Stimulated activated CD4-positive, alpha-beta T cell treated with anti-CD3 and anti-CD28 coated beads, Interleukin-1b, Interleukin-23, amount 100 ng/mL, for 24 hours (primary cell): ENCODE results near the gene LRP1B.

Experiments
- DNase-seq, 4 experiments: peaks; one replicate each; pipeline ENCODE4 v3.0.0-alpha.2; 2020; ENCODE audit warnings: low read depth in 4 of 4, low spot score in 1 of 4

Gene LRP1B

DNA sequence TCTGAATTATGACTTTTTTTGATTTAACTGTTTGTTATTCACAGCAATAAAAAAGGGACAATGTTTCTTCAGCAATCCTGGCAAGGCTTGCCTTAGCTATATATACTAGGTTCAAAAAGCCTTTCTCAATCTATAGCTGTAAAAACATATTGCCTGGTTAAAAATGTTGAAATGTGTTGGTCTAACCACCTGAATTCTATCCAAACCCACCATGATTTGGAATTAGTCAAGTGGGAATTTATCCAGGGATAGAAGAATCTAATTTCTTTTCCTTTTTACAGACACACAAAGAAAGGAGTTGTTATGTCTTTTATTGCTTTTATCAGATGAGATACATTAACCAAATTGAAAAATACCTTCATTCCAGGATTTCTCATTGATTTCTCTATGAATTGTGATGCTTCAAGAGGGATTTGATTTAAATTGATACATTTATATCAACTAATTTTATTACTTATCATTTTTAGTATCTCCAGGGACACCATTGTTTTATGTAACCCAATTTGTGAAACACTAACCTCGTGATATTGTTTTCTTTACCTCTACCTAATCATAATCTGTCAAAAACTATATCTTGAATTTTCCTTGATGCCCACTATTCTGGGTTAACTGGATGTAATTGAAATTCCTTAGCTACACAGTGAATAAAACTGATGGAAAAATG, 88.1 kb downstream of the LRP1B start:
- no peak for DNase-seq

DNA sequence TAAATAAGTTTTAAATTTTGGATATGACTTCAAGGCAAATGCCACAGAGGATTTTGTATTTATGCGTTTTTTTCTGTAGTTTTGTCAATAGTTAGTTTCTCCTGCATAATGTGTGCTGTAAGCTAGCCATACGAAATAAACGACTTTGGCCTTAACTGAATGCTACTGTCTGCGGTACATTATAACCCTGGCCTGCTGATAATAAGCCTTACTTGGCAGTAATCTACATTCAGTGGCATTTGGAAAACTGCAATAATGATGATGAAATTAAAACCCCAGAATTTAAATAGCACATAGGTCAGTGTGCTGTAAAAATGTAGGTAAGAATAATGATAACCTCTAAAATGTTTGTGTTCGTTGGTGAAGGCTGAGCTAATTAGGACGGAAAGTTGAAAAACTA, 88.8 kb downstream of the LRP1B start:
- DNase-seq: no peak

DNA sequence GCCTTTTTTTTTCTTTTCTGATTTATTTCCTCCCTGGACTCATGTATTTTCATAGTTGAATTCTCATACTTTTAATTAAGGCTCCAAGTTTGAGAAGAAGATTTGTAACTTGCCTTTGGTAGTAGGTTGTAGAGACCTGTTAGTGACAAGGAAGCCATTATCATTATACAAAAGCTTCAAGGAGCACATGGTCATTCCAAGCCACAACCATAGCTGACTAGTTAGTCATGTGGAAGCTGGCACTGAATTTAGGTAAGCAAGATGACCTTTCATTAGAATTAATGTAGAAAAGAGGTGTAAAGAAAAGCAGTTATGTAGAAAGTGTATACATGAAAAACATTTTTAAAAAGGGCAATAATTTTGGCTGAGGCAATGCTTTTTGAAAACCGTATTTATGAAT, 89.7 kb downstream of the LRP1B start:
- DNase-seq: no peak

DNA sequence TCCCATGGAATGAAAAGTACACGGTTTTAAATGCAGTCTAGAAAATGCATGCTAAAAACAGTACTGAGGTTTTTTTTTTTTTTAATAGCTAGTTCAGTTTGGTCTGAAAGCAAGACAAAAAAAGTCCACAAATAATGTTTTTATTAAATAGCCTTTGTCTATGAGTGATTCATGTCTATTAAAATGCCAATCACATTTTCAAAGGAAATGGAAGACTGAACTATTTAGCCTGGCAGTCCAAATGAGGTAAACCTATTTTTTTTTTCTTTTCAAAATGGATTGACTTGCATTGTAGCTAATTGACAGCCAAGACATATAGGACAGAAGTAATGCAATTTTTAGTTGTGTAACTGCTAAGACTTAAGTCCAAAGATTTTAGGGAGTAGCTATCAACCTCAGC, 90.3 kb downstream of the LRP1B start:
- no peak for DNase-seq

DNA sequence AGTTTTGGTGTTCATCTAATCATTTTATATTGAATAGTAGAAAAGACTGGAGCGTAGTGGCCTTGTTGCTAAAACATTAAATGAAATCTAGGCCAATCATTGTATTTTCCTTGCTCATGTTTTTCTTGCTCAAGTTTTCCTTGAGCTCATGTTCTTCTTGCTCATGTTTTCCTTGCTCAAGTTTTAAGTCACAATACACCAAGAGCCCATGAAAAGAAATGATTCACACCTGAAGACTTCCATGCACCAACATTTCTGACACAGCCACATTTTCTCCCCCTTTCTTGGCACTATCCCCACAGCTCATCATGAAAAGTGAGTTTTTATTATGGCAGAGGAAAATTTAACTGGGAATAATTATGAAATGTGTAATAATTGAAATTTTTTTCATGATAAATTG, 92.0 kb downstream of the LRP1B start:
- DNase-seq: no peak

DNA sequence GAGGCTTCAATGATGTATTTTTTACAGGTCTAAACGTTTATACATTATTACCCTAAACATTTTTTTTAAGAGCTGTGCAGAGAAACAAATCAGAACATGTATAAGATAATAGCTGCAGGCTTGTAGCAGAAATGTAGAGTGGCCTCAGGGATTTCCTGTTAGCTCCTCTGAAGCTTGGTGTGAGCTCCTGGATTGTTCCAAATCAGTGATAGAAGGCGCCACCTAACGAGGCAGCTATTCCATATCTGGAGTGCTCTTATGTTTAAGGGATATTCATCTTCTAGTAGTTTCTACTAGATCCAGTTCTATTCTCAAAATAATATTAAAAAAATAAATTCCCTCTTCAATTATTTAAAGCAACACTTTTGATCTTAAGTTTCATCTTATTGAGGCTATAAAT, 93.1 kb downstream of the LRP1B start:
- DNase-seq: no peak

DNA sequence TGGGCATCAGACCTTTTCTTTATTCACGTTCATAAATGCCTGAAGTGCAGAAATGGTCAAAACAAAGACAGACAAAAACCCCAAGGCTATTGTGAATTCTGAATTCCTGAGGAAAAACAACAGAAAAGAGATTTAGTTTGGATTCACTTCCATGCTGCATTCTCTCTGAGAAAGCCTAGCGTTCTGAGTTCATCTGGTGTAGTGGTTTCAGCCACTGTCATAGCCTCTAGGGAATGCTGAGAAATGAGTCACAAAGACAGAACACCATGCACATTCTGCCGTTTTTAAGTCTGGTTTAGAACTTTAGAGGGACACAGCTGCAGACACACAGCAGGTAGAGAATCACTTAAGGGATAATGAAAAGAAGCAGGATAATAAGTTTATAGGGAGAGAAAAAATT, 93.8 kb downstream of the LRP1B start:
- no peak for DNase-seq

DNA sequence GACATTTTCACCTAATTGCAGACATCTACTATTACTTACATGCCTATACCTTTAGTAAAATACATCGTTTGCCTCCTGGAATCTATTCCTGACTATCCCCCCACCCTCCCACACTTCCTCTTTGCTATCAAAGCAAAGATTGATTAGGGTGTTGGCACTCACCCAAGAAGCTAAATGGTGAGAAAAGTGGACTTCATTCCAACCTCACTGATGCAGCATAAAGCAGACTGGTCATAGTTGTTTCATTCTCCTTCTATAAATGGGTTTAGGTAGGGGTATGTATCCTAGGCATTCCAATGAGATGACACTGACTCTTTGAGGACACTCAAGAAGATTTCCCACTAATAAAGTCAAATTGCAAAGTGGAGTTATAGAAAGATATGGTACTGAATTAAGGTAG, 97.4 kb downstream of the LRP1B start:
- DNase-seq: no peak

DNA sequence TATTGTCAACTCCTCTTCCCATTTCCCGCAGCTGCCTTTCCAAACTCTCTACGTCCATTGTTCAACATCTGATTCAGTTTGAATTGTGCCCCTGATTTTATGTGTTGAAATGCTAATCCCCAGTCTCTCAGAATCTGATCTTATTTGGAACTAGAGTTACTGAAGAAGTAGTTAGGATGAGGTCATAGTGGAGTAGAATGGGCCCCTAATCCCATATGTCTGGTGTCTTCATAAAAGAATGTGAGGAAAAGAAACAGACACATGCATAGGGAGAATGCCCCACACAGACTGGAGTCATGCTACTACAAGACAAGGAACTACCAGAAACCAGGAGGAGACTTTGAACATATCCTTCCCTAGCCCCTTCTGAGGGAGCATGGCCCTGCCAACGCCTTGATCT, 99.2 kb downstream of the LRP1B start:
- no peak for DNase-seq

DNA sequence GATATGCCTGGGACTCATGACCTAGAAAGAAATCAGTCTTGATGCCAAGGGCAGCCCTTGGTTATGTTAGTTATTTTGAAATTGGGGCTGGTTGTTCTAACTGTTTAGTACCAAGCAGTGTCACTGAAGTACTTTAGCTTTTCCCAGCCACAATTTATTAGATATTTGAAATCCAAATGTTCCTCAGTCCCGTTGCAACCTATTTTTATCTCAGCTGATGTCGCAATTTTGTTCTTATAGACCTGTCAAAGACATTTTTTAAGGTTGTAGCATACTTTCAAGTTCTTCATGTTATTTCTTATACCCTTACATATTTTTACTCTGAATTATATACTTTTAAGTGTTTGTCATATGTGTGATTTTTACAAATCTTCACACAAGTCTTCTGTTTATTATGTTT, 100.1 kb downstream of the LRP1B start:
- no peak for DNase-seq

DNA sequence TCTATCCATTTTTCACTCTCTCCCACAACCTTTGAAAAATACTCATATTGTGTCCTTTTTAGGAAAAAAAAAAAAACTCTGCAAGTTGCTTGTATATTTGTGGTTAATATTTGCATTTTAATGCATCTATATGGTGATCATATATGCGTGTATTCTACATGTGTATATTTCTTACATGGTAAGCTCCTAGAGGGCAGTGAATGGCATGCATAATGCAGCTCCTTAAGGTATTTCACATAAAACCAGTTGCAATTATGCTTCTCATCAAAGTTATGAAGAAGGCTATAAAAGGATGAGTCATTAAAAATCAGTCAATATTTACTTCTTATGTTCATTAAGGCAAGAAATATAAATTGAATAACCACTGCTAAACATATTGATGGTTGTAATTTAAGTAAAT, 100.8 kb downstream of the LRP1B start:
- DNase-seq: no peak

DNA sequence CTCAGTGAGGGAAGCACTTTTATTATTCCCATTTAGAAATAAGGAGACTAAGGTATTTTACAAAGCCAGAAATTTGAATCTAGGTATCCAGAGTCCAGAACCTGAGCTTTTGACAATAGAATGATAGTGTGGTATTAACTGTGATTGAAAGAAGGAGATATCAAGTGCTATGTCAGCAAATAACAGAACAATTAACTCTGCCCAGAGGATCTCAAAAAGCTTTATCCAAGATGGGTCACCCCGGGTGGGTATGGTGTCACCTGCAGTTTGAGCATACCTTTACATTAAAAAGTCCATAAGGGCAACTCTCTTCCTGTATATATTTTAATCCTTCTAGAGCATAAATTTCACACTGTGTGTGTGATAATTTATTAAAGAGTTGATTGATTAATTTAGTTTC, 105.4 kb downstream of the LRP1B start:
- DNase-seq: no peak

DNA sequence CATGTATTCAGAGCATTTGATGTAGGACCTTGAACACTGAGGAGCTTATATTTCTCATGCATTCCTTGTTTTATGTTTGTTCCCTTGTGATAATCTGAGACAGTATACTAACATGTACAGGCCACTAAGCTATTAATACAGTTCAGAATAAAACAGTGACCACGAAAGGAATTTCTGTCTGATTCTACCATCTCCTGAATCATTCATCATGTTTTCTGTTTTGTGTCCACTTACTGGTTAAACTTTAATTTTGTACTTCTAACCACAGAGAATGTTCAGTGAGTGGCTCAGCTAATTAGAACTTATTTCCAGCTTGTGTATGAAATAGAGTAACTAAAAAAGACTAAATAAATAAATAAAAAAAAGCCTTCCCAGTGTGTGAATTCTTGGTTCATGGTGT, 110.4 kb downstream of the LRP1B start:
- no peak for DNase-seq

DNA sequence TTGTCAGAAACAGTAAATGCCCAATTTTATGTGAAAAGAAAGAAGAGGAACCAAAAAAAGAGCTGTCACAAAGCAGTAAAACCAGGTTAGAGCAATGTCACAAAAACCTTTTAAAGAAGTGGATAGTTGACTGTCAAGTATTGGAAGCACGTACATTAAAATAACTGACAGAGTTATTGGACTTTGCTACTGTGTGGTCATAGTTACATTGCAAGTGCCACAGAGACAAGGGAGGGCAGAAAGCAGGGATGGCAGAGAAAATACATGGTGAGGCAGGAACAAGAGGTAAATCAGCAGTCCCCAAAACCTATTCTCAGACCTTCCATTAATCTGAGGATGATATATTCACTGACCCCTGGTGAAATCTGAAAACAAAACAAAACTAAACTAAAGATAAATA, 116.3 kb downstream of the LRP1B start:
- DNase-seq: no peak

DNA sequence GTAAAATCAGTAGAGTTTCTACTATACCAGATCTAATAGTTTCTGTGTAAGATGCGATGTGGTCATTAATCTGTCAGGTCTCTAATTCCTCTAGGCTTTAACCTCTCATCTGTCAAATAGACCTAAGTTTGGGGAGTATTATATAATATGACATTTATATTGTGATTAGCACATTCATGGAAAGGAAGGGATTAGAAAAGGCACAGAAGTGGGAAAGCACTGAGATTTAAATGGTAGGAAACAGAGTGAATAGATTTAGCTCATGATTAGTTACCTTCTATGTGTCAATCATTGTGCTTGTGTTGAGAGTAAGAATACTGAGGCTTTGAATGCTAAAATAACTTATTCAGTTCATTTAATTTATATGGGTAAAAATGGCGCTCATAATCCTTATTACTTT, 118.0 kb downstream of the LRP1B start:
- DNase-seq: no peak

DNA sequence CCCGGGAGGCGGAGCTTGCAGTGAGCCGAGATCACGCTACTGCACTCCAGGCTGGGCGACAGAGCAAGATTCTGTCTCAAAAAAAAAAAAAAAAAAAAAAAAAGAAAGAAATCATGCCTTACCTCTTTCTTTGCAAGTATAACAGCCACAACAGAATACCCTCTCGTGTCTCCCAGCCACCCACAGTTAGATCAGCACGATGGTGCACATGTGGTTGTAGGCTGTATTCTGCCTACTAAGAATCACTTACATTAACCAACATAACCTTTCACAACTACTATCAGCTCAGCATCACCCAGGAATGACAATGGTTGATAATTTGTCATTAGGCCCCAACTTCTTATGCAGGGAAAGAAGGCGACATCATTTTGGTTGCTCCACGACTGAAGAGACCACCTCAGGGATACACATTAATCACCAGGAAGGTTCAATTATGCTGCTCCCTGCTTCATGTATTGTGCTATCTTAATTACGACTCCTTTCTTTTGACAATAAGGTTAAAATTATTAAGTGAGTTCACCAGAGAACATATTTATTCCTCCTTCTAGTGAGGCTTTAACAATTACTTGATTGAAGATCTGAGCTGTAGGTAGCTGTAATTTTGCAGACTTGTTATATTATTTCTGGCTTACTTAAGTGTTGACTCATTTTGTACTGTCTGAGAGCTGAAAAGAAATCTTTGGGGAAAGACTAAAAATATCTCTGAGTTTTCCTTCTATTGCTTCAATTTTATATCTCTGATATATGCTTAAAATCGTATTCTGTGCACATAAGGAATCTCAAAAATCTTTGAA, 120.1 kb downstream of the LRP1B start:
- DNase-seq: no peak

DNA sequence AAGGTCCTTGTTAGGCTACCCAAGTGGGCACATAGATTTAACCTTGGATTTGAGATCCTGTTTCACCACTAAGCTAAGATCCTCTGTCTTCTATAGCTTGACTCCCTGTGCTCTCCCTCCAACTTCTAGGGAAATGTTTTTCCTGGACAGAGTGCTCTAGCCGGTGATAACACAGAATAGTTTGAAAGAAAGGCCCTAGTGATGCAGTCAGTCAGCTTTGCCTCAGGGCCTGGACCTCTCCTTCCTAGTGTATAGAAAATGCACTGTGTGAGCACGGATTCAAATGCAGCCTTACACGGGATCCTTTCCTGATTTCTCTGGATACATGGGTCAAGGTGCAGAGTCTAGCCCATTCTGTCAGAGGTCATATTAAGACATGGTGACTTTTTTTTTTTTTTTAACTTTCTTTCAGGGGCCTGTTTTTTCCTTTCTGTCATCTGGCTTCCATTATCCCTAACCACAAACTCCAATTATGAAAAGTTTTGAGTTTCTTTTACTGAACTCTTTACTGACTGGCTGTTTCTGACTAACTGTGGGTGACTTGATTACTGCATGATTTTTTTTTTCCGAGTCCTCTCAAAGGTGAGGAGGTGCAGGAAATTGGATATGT, 122.6 kb downstream of the LRP1B start:
- DNase-seq: no peak

DNA sequence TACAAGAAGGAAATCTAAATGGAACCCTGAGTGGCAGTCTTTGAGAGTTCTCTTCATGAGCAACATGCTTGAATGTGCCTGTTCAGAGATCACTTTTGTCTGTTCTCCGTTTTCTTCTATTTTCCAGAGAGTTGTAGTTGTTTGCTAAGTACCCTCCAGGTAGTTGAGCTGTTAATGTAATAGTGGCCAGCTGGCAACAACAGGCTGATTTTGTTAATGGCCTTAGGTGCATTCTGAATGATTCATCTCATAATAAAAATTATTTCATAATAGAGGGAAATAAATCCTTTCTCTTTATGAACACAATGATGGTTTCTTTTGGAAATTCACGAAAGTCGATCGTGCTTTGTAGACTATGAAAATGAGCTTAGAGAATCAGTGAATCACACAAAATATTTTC, 136.8 kb downstream of the LRP1B start:
- DNase-seq: no peak

DNA sequence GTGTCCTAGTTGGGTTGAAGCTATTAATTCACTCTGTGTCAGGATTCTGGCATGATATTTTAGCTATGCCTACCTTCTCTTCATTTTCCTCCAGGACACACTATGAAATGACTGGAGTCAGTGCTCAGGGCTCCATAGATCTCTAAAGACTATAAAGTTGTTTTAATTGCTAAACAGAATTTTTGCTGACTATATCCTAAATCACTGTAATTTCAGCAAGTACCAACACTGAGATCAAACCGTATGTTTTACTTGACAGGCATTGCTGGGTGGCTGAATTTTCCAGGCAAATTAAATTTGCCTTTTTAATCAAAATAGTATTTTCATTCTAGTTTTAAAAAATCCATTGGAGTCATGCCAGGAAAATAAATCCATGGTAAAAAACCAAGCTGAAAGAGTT, 138.1 kb downstream of the LRP1B start:
- DNase-seq: no peak

DNA sequence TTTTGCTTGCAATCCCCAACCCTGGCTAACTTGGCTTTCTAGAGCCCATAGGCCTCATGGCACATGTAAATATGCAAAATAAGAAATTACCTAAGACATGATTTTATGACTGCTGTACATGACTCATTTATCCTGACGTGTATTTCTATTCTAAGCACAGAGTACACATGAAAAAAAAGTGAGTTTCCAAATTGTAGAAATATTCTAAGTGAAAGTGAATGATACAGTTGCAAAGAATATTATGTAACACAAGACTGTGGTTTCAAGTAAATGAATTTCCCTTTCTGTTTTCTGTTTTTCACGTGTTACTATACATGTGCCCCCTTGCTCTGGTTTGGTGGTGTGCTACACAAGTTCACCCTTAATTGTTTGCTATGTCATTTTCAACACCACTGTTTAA, 162.4 kb downstream of the LRP1B start:
- DNase-seq: no peak

DNA sequence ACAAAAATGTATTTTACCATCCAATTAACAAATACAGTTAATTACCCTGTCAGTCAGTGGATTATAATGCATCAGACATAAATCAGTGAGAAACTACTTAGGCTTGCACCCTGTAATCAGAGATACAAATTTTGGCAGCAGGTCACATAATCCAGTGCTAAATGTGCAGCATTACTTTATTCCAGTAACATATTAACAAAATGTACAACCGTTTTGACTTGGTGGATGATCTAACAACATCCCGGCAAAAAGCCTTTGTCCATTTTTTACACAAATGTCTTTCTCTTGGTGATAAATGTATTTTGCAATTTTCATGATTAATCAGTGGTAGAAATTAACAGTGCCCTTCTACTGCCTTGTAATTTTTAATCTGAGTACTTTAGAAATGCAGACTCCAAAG, 162.8 kb downstream of the LRP1B start:
- DNase-seq: no peak

DNA sequence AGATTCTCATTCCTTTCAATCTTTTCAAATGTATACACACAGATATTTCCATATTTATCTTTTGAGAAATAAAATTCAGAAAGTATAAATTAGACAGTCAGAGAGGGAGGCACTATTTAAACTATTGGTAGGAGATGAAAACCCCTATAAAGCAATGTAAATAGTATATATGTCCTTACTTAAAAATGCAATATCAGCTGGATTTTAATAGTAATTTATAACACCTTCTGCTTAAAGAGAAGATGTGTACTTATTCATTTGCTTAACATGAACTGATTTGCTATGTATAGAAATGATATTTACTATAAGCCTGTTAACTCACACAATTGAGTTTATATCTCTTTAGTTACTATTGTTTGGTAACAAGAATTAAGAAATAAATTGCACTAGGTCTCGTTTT, 163.3 kb downstream of the LRP1B start:
- no peak for DNase-seq

DNA sequence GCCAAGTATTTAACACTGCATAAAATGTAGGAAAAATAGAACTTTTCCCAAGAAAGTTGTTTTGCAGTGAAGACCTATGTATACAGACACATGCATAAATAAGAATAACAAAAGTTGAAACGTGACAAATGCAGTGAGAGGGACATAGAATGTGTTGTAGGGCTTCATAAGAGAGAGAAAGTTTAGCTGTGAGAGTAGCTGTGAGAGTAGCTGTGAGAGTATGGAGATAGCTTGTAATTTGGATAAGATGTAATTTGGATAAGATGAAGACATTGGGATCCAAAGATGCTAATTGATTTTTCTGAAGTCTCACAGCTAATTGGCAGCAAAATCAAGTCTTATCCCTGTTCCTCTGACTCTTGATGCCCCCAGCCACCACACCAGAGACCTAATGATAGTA, 170.9 kb downstream of the LRP1B start:
- DNase-seq: no peak
